A549 (cell line): Measurements from ENCODE around the gene TMEM101.
"Not testable (repeated sequence)": the region's sequence is repeated elsewhere in the genome, so short reads cannot be mapped to it uniquely, and the experiment has no call there.

Experiments used
- CBX8 ChIP-seq: fragments of 200-600 bp; sonication (generic); IDR thresholded peaks from 2 replicates; pipeline ENCODE4 v1.6.1; 2016
- CTCF ChIP-seq: fragments of >200 bp; sonication (Bioruptor Twin); formaldehyde crosslinking; IDR thresholded peaks from 3 replicates; pipeline ENCODE4 v1.5.1; 2016
- JUN ChIP-seq, 2 experiments: fragments of >200 bp; sonication (Bioruptor Twin); formaldehyde crosslinking; IDR thresholded peaks; 2 replicates in 1 of 2; 3 replicates in 1 of 2; pipeline ENCODE4 v1.6.1; 2016 to 2017
- NPAS2 ChIP-seq: fragments of 250-450 bp; sonication (Bioruptor Pico); IDR thresholded peaks from 2 replicates; pipeline ENCODE4 v1.8.0; 2022; ENCODE audit warnings: mild to moderate bottlenecking, moderate library complexity, borderline replicate concordance
- POLR2A ChIP-seq: IDR thresholded peaks from 2 replicates; pipeline ENCODE4 v1.6.1; 2012; ENCODE audit warnings: mild to moderate bottlenecking, low read length
- POLR2AphosphoS2 ChIP-seq: conservative IDR thresholded peaks from 2 replicates; pipeline ENCODE4 v1.6.1; 2012; ENCODE audit warnings: low read length, improper control_type of control experiment, inconsistent platforms
- SMC3 ChIP-seq: fragments of >200 bp; sonication (Bioruptor Twin); formaldehyde crosslinking; IDR thresholded peaks from 3 replicates; pipeline ENCODE4 v1.6.1; 2018; ENCODE audit warnings: inconsistent platforms
- USF2 ChIP-seq: fragments of 450-650 bp; IDR thresholded peaks from 2 replicates; pipeline ENCODE4 v1.6.1; 2014; ENCODE audit warnings: antibody characterized with exemption
- TF ChIP-seq, protein P1 (sequence below): fragments of 250-450 bp; sonication (Bioruptor Pico); IDR thresholded peaks from 2 replicates; pipeline ENCODE4 v1.5.0; 2021; ENCODE audit warnings: mild to moderate bottlenecking, moderate library complexity, borderline replicate concordance

- TF ChIP-seq JUN (IDR thresholded peaks at IDR 0.05); CTCF; USF2; SMC3; POLR2A; POLR2AphosphoS2; NPAS2 (CRISPR knock-in tag); CBX8: not testable (repeated sequence)
- TF ChIP-seq, protein P1, sequence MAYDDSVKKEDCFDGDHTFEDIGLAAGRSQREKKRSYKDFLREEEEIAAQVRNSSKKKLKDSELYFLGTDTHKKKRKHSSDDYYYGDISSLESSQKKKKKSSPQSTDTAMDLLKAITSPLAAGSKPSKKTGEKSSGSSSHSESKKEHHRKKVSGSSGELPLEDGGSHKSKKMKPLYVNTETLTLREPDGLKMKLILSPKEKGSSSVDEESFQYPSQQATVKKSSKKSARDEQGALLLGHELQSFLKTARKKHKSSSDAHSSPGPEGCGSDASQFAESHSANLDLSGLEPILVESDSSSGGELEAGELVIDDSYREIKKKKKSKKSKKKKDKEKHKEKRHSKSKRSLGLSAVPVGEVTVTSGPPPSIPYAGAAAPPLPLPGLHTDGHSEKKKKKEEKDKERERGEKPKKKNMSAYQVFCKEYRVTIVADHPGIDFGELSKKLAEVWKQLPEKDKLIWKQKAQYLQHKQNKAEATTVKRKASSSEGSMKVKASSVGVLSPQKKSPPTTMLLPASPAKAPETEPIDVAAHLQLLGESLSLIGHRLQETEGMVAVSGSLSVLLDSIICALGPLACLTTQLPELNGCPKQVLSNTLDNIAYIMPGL: not testable (repeated sequence)
Measured at GRCh38 chr17:44046893-44047292, 32.1 kb upstream of the TMEM101 start.
